HG03135 (cell line): Measurements from ENCODE around the gene SAMD11.

Experiments
- ATAC-seq: cut with Tn5 transposase; IDR thresholded peaks from one replicate; pipeline ENCODE4 v1.9.1; 2021; ENCODE audit warnings: mild to moderate bottlenecking, moderate library complexity; ENCODE audit not compliant: unreplicated experiment

Gene SAMD11

DNA sequence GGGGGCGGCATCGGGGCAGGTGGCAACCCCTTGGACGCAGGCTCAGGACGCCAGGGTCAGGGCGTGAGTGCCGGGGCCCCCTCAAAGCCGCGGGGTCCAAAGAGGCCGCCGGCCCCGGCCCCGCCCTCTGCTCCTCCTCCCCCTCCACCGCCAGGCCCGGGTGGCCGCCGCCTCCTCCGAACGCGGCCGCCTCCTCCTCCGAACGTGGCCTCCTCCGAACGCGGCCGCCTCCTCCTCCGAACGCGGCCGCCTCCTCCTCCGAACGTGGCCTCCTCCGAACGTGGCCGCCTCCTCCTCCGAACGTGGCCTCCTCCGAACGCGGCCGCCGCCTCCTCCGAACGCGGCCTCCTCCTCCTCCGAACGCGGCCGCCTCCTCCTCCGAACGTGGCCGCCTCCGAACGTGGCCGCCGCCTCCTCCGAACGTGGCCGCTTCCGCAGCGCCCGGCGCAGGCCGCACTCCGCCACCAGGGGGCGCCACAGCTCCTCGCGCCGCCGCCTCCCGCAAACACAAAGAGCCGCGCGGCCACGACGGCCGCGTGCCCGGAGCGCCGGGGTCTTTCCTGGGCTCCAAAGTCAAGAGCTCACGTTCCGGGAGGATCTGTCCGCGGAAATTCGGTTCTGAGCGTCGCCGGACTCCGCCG lies 19.3 kb upstream of the SAMD11 start:
- no peak for ATAC-seq

DNA sequence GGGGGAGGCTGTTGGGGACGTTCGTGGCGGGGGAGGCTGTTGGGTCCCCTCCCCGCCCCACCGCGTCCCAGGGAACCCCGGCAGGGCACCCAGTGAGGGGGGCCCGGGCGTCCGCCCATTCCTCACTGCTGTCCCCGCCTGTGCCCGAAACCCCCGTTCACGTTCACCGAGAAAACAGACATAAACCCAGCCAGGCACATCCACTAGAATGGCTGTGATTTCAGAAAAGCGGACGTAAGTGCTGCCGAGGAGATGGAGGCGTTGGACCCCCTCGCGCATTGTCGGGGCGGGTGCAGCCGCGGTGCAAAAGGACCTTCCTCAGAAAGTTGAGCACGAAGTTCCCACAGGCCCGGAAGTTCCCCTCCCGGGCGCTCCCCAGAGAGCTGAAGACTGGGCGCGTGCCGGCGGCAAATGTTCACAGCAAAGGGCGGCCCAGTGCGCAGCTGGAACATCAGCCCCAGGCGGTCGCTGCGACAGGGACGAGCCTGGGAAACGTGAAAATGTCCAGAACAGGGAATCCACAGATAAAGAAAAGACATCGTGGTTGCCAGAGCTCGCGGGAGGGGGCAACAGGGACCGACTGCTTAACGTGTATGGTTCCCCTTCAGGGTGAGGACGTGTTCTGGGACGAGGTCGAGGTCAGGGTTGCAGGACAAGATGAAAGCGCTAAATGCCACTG lies 18.5 kb upstream of the SAMD11 start:
- no peak for ATAC-seq

DNA sequence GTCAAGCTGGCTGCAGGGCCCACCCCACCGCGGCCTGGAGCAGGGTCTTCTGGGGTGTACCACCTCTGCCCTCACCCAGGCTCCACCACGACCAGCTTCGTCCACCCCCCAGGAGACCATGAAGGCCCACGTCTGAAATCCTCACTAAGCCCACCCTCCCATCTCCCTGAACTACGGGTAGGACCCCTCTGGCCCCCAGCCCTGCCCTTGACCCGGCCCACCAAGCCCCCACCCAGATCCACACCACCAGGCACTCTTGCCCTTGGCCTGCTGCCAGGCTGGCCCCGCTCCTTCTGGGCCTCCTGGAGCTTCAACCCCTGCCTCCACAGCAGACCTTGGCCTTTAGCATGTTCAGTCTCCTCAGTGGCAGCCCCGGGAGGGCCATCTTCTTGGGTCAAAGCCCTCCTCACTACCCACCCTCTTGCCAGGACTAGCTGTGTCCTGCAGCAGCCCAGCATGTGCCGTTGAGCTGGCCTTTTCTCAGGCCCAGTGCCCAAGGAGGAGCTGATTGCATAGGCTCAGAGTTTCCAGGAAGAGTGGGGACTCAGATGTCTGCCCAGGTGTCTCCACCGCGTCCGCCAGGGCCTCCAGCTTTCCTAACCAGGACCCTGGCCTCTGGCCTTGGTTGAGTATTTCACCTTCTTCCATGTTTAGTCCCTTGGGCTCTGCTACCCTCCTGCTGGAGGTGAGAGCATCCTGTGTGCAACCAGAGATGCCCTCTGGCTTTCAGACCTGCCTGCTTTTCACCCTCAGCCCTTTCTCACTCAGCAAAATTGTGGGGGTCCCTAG lies 17.7 kb upstream of the SAMD11 start:
- ATAC-seq: no peak

GRCh38 chr1:906600-907420 lies 16.9 kb upstream of the SAMD11 start:
- ATAC-seq: no peak

DNA sequence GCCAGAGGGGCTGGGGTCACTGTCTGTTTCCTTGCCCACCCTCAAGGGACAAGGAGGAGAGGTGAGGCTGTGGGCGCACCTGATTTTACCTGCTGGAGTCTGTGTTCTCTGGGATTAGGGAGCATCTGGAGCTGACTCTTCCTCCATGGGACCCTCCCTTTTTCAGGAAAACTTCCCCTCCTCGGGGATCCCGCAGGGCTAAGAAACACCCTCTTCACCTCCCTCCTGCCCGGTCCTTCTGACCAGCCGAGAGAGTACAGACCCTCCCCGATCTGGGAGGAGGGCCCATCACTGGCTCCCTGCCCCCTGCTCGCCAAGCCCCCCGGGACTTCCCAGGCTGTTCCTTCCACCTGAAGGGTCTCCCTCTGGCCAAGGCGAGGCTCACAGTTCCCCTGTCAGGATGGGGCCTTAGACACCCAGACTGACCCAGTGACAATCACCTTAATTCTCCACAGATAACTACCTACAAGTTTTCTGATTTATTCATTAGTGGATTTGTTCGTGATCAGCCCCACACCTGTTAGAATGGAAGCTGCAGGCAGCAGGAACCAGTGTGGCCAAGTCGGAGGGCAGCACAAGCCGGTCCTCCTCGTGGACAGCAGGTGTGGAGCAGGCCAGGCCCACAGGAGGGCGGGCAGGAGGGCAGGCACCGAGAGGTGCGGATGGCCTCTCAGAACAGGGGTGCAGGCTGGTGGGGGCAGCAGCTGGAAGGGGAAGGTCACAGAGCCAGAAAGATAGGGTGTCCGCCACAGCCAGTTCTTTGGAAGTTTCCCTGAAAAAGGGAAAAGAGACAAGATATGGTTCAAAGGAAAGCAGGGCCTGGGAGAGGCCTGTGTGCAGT lies 15.9 kb upstream of the SAMD11 start:
- no peak for ATAC-seq

DNA sequence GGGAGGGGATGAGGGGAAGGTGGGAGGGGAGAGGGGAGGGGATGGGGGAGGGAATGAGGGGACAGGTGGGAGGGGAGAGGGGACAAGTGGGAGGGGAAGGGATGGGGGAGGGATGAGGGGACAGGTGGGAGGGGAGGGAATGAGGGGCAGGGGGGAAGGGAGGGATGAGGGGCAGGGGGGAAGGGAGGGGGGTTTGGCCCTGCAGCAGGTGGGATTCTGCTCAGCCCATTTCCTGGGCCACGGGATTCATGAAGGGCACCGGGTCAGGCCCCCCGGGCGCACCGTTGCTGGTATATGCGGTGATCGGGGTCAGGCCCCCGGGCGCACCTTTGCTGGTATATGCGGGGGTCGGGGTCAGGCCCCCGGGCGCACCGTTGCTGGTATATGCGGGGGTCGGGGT lies 15.1 kb upstream of the SAMD11 start:
- ATAC-seq: no peak

GRCh38 chr1:909861-910310 lies 13.8 kb upstream of the SAMD11 start:
- no peak for ATAC-seq

DNA sequence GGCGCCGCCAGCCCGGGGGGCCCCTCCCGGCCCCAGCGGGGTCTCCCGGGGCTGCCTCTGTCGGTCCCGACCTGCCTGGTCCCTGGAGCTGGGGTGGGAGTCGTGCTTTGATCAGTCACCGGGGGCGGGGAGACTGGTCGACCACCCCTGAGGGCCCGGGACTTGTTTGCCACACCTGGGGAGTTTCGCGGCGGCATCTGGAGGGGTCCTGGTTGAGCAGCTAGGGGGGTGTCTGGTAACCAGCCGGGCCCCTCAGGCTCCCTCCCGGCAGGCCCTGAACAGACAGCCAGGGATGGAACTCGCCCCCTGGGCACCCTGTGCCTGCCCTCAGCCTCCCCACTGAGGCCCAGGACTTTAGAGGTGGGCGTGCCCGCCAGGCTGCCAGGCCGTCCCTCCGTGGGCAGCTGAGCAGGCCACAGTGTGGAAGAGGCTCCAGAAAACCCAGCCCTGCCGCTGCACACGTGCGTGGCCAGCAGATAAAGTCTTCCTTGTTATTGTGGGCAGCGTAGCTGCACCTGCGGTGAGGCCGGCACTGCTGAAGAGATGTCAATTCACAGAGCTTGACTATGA lies 13.3 kb upstream of the SAMD11 start:
- ATAC-seq: no peak

DNA sequence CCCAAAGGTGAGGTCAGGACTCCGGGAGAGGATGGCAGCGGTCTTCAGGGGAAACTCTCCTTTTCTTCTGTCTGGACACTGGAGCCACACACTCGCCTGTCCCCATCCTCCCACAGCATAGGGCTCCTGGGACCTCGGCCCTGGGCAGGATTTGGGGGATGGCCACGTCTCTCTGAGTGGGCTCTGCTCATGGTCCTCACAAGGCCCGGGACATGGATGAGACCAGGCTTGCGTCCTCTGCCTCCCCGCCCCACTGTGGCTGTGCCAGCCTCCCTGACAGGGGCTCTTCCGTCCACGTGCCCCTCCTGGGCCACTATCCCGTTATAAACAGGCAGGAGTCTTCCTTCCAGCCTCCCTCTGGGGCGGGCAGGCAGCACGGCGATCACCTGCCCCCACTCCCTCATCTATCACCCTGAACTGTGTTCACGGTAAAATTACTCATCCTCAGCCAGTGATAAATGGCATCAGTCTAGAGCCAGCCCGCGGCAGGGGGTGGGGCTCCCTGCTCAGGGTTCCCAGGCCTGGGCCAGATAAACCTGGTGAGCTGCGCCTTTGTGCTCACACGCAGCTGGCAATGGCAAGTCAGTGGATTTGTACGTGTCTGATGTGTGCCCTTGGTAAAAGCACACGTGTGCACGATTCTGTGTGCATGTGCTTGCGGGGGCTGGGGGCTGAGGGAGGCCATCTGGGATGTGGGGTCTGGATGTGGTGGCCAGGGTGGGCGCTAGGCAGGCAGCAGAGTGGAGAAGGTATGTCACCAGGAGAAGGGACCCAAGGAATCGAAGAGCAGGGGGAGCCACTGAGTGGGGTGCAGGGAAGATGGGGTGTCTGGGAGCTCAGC lies 12.6 kb upstream of the SAMD11 start:
- ATAC-seq: no peak

- ATAC-seq: no peak
Observed at GRCh38 chr1:911875-912739, 11.6 kb upstream of the SAMD11 start.

DNA sequence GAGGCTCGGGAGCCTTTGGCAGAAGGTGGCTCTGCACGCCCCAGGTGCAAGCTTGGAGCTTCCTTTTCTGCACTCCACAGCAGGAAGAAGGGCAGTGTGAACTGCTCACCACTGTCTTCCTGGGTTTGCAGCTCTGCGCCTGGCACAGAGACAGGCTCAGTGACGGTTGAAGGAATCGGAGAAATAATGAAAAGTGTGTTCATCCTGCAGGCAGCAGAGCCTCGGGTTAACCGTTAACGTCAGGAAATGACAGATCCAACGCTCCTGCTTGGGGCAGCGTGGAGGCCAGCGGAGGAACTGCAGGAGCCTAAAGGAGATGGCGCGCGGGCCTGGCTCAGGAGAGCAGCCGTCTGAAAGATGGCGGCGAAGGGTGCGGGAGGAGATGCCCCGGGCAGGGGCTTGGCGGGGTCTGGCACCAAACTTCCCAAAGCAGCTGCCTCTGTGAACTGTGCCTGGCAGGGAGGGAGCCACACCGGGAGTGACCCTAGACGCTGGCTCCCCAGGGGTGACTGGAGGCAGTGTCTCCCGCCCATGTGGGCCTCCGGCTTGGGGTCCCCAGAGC lies 10.9 kb upstream of the SAMD11 start:
- ATAC-seq: no peak

DNA sequence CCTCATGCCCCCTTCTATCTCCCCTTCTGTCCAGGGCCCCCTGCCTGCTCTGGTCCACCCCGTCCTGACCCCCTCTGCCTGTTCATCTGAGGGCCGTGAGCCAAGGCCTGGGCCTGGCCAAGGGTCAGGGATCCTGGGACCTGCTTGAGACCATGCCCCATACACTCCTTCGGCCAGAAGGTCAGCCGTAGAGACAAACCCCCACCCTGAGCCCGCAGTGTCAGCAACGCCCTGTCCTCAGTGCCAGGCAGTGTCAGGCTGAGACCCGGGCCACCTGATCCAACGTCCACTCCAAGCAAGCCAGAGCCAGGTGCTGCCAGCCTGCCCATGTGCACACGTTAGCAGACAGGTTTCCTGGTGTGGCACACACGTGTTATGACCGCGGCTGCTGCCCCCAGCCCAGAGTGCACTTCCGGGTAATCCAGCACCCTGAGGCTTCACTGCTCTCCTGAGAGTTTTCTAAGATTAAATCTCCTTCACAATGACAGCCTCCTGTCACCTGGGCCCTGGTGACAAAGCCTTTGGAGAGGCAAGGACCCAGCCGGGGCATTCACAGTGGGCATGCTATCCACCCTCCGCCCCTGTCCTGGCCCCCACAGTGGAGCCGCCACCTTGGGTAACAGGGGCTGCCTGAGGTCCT lies 10.1 kb upstream of the SAMD11 start:
- no peak for ATAC-seq

DNA sequence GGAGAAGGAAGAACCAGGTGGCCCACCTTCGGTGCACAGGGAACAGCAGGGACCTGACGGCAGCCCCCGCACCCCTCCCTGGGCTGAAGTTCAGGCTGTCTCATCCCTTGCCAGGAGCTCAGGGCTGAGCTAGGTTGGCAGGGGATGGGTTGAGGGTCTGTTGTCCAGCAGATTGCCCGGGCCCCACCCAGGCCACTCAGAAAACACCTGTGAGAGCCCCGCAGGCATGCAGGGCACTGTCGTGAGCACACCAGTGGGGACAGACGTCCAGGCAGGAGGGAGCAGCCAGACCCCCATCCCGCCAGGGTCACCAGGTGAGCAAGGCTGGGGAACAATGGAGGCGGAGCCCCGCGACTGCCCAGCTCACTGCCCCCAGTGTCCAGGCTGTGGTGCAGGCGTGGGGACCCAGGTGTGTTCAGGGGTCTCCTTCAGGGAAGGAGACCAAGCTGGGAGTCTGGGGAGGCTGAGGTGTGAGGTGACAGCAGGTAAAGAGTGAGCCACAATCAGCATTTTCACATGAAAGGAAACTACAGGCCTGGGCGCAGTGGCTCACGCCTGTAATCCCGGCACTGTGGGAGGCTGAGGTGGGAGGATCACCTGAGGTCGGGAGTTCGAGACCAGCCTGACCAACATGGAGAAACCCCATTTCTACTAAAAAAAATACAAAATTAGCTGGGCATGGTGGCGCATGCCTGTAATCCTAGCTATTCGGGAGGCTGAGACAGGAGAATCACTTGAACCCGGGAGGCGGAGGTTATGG lies 9.4 kb upstream of the SAMD11 start:
- no peak for ATAC-seq

DNA sequence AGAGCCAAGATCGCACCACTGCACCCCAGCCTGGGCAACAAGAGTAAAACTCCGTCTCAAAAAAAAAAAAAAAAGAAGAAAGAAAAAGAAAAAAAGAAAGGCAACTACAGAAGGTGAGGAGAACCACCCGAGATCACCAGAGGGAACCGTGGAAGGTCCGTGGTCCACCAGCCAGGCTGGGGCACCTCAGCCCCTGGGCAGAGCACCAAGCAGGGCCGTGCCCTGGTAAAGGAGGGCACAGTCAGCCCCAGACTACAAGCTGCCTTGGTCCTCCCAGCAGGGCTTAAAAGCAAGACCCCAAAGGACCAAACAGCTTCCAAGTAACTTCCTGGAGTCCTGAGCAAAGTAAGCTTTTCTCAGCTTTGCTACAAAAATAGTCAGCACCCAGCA lies 8.8 kb upstream of the SAMD11 start:
- ATAC-seq: no peak

GRCh38 chr1:915295-916172 lies 8.2 kb upstream of the SAMD11 start:
- no peak for ATAC-seq
